ENCODE results near the gene NT5E. TPM values are rescaled to one million over a fixed set of nuclear protein-coding genes. Genes with fewer than 3 reads are reported as not detected.
A peak's percentile ranks its signal among the peaks of the same experiment; 100 is the strongest.

The NT5E gene
- total and polyA plus RNA-seq, 2 of the 13 experiments (the other 11 are each of a cell fraction or from before 2014, with no cell fraction given), result 9.5 to 33.0 TPM

- 89% methylated on average over 6 of the region's 6 CpGs for WGBS (ENCODE audit: low lambda C conversion rate)
- FAIRE-seq (no peak), ATAC-seq (0 out of 3 replicates have a peak, but pooled peaks have one; percentile 12), DNase-seq (ENCODE audit: low spot score) (no peak)
- no peaks in the 10 kb centered on the region for H3K27me3 ChIP-seq (ENCODE audit: control insufficient read depth in 1 of 2, insufficient read depth in 2 of 2, low read length in 2 of 2)
- H2AFZ ChIP-seq (ENCODE audit: low read length), result no peak overlapping the region
- H3K9me3 ChIP-seq (ENCODE audit: low read length), result no peaks in the 10 kb centered on the region
- no peaks in the 10 kb centered on the region for H3K4me1 ChIP-seq (ENCODE audit: insufficient read depth, low read length)
- H3K4me3 ChIP-seq (replicated peaks in 1 of 3; ENCODE audit: insufficient read depth in 1 of 3, low read depth in 2 of 3, low read length in 3 of 3), result no peak overlapping the region
- intact Hi-C loops (cut with micrococcal nuclease; ENCODE audit: unreplicated experiment), result no loop called here
- POLR2A ChIA-PET, result no interaction called here
- in situ Hi-C loops (cut with HindIII; ENCODE audit: extremely low pct_ligation_motif_present, low pct_unique_long_range_greater_than_20kb), result no loop called here
- H3K36me3 ChIP-seq (replicated peaks in 1 of 2; ENCODE audit: control insufficient read depth in 1 of 2, insufficient read depth in 2 of 2, low read length in 2 of 2), result peaks cover 3 to 4% of the 10 kb centered on the region in 2 experiments; a peak in 2 of 5 replicates
- H3K4me2 ChIP-seq (ENCODE audit: low read depth, low read length), result no peak overlapping the region
- TF ChIP-seq PAX8 (CRISPR knock-in tag; IDR thresholded peaks at IDR 0.05; ENCODE audit: borderline replicate concordance), result no peak
- no peak for TF ChIP-seq JUN (CRISPR knock-in tag; IDR thresholded peaks at IDR 0.05)
- TF ChIP-seq ZNF7 (CRISPR knock-in tag; IDR thresholded peaks at IDR 0.05), result no peak
- no peak for TF ChIP-seq ZNF703 (CRISPR knock-in tag; IDR thresholded peaks at IDR 0.05; ENCODE audit: borderline replicate concordance)
- TF ChIP-seq DZIP1 (CRISPR knock-in tag; IDR thresholded peaks at IDR 0.05), result no peak
- no peak for TF ChIP-seq ZNF672 (CRISPR knock-in tag; IDR thresholded peaks at IDR 0.05)
- TF ChIP-seq ZNF878 (CRISPR knock-in tag; IDR thresholded peaks at IDR 0.05), result no peak
- no peak overlapping the region for H3K27ac ChIP-seq (ENCODE audit: extremely low read length, insufficient read depth, low read length)
- H3K79me2 ChIP-seq (ENCODE audit: insufficient read depth, low read length), result no peaks in the 10 kb centered on the region
- H4K20me1 ChIP-seq (ENCODE audit: insufficient read depth, low read length), result no peaks in the 10 kb centered on the region
- H3K9ac ChIP-seq (ENCODE audit: insufficient read depth, low read depth, low read length), result no peak overlapping the region
- CTCF ChIA-PET (ENCODE audit: low intra/inter-chr PET ratio, low total read pairs), result no interaction called here
- BruUV-seq (replicated peaks), result no TSS peak
Measured at GRCh38 chr6:85490516-85491248, 40.8 kb downstream of the NT5E start.

Data from HepG2 (cell line).